Measurements from ENCODE around the gene TANC1.

TANC1 gene

GRCh38 chr2:159196393-159196925 lies 228.0 kb downstream of the TANC1 start:
- DNase-seq (ENCODE audit: low read depth, low spot score): no peak

GRCh38 chr2:159199236-159199635 lies 230.8 kb downstream of the TANC1 start:
- DNase-seq (ENCODE audit: low read depth, low spot score): no peak

- no peak for DNase-seq (ENCODE audit: low read depth, low spot score)
These were observed 231.5 kb downstream of the TANC1 start for GRCh38 chr2:159199761-159200465.

GRCh38 chr2:159200498-159200897 lies 232.1 kb downstream of the TANC1 start:
- DNase-seq (ENCODE audit: low read depth, low spot score): no peak

GRCh38 chr2:159201360-159202063 lies 233.1 kb downstream of the TANC1 start:
- no peak for DNase-seq (ENCODE audit: low read depth, low spot score)

GRCh38 chr2:159202568-159203071 lies 234.2 kb downstream of the TANC1 start:
- peak; percentile 65 for DNase-seq (ENCODE audit: low read depth, low spot score)

GRCh38 chr2:159204381-159205144 lies 236.1 kb downstream of the TANC1 start:
- no peak for DNase-seq (ENCODE audit: low read depth, low spot score)

- no peak for DNase-seq (ENCODE audit: low read depth, low spot score)
These were observed 238.4 kb downstream of the TANC1 start for GRCh38 chr2:159206736-159207380.

- DNase-seq (ENCODE audit: low read depth, low spot score): no peak
These were observed 240.0 kb downstream of the TANC1 start for GRCh38 chr2:159208438-159208837.

- no peak for DNase-seq (ENCODE audit: low read depth, low spot score)
These were observed 241.2 kb downstream of the TANC1 start for GRCh38 chr2:159209341-159210306.

GRCh38 chr2:159211447-159212396 lies 243.3 kb downstream of the TANC1 start:
- no peak for DNase-seq (ENCODE audit: low read depth, low spot score)

GRCh38 chr2:159213296-159213695 lies 244.9 kb downstream of the TANC1 start:
- DNase-seq (ENCODE audit: low read depth, low spot score): no peak

- DNase-seq (ENCODE audit: low read depth, low spot score): no peak
These were observed 246.0 kb downstream of the TANC1 start for GRCh38 chr2:159214325-159214865.

GRCh38 chr2:159215116-159215515 lies 246.7 kb downstream of the TANC1 start:
- DNase-seq (ENCODE audit: low read depth, low spot score): no peak

- no peak for DNase-seq (ENCODE audit: low read depth, low spot score)
These were observed 249.2 kb downstream of the TANC1 start for GRCh38 chr2:159217676-159218075.

- DNase-seq (ENCODE audit: low read depth, low spot score): no peak
These were observed 249.9 kb downstream of the TANC1 start for GRCh38 chr2:159218389-159218788.

- DNase-seq (ENCODE audit: low read depth, low spot score): no peak
These were observed 251.1 kb downstream of the TANC1 start for GRCh38 chr2:159219394-159219998.

GRCh38 chr2:159224061-159224813 lies 255.8 kb downstream of the TANC1 start:
- no peak for DNase-seq (ENCODE audit: low read depth, low spot score)
